IPS-20b (cell line): ENCODE results near the gene GABRD.

Experiments
- H3K27ac ChIP-seq: one replicate; pipeline ENCODE4 v1.5.1; 2013; ENCODE audit warnings: low read length
- H3K27me3 ChIP-seq: 2 replicates; pipeline ENCODE4 v1.6.1; 2013; ENCODE audit warnings: mild to moderate bottlenecking, low read length, inconsistent platforms; ENCODE audit not compliant: insufficient read depth
- H3K36me3 ChIP-seq: 2 replicates; pipeline ENCODE4 v1.6.1; 2013; ENCODE audit warnings: low read depth, mild to moderate bottlenecking, inconsistent platforms, low read length, moderate library complexity; ENCODE audit not compliant: insufficient read depth
- H3K4me1 ChIP-seq: 2 replicates; pipeline ENCODE4 v1.6.1; 2013; ENCODE audit warnings: mild to moderate bottlenecking, control low read depth, inconsistent platforms, low read length, moderate library complexity; ENCODE audit not compliant: insufficient read depth
- H3K4me3 ChIP-seq: 2 replicates; pipeline ENCODE4 v1.5.1; 2013; ENCODE audit warnings: mild to moderate bottlenecking, low read length, inconsistent platforms
- H3K9ac ChIP-seq: 2 replicates; pipeline ENCODE4 v1.6.1; 2013; ENCODE audit warnings: low read depth, mild to moderate bottlenecking, inconsistent platforms, low read length, moderate library complexity
- H3K9me3 ChIP-seq: 2 replicates; pipeline ENCODE4 v1.6.1; 2013; ENCODE audit warnings: mild to moderate bottlenecking, low read depth, low read length, inconsistent platforms; ENCODE audit not compliant: insufficient read depth

The GABRD gene

DNA sequence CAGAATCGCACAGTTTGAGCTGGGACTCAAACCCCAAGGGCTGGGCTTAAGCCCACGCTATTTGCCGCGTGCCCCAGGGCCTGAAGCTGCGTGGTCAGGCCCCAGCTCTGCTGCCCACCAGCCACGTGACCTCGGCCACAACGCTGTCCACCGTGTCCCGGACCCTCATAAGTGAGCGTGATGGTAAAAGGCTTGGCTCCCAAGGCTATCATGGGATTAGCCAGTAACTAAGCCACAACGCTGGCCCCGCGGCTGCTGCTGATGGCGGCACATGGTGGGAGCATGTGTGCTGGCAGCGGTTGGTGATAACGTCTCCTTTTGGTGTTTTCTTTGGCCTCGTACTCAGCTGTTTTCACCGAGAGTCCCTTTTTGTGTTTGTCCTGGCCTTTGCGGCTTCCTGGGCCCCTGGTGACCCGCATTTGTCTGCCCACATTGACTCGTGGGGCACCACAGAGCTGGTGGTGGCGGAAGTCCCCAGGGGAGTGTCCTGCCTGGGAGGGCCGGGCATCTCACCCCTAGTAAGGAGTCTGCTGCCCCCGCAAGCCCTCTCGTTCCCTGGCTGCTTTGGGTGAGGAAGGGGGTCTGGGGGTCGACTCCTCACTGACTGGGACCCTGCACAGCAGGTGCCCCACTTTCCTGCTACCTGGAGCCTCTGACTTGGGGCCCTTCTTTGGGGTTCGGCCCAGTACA lies 60.4 kb downstream of the GABRD start:
- Histone ChIP-seq H3K9ac (no peak overlapping the region), H3K9me3 (peaks cover 17% of the 10 kb centered on the region), H3K36me3 (peaks cover 9% of the 10 kb centered on the region; the same call in 1 of the 2 replicates), H3K4me1 (no peaks in the 10 kb centered on the region), H3K4me3 (no peak overlapping the region), H3K27me3 (no peaks in the 10 kb centered on the region), H3K27ac (no peak overlapping the region)

DNA sequence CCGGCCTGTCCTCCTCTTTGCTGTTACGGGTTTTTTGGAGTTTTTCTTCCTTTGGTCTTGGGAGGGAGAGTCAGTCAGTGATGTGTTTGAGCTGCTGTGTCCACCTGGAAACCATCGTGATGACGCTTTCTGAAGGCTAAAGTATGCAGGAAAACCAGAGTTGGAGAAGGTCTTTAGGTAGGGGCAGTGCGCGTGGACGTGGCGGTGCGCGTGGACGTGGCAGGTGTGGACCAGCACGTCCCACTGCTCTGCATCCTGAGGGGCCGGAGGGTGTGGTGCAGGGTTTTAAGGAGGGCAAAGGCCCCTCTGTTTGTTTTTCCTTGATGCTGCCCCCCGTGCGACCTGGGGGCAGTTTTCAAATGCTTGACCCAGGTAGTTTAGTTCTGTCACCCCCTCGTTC lies 61.0 kb downstream of the GABRD start:
- Histone ChIP-seq H3K4me1 (no peaks in the 10 kb centered on the region), H3K9me3 (peaks cover 17% of the 10 kb centered on the region), H3K9ac (no peak overlapping the region), H3K27ac (no peak overlapping the region), H3K36me3 (peaks cover 9% of the 10 kb centered on the region; the same call in 1 of the 2 replicates), H3K4me3 (no peak overlapping the region), H3K27me3 (no peaks in the 10 kb centered on the region)
